Neuronal stem cell (in vitro differentiated cells): ENCODE data around the gene TRIM69.
"Not testable (repeated sequence)": the region's sequence is repeated elsewhere in the genome, so short reads cannot be mapped to it uniquely, and the experiment has no call there.

ENCODE experiments used
- DNase-seq: peaks from one replicate; pipeline ENCODE4 v3.0.0-alpha.2; 2013; ENCODE audit warnings: low spot score
- H2AFZ ChIP-seq: one replicate; pipeline ENCODE4 v1.6.1; 2013; ENCODE audit warnings: mild to moderate bottlenecking, low read length, inconsistent platforms
- H2AK5ac ChIP-seq: 2 replicates; pipeline ENCODE4 v1.6.1; 2013; ENCODE audit warnings: low read depth, mild to moderate bottlenecking, inconsistent platforms, low read length, moderate library complexity, mixed read lengths
- H2BK120ac ChIP-seq: 2 replicates; pipeline ENCODE4 v1.6.1; 2013; ENCODE audit warnings: low read depth, mild to moderate bottlenecking, inconsistent platforms, low read length, moderate library complexity, mixed read lengths
- H2BK12ac ChIP-seq: one replicate; pipeline ENCODE4 v1.6.1; 2013; ENCODE audit warnings: low read length, inconsistent platforms
- H2BK15ac ChIP-seq: 2 replicates; pipeline ENCODE4 v1.6.1; 2013; ENCODE audit warnings: mild to moderate bottlenecking, low read length, inconsistent platforms, mixed read lengths
- H2BK5ac ChIP-seq: one replicate; pipeline ENCODE4 v1.6.1; 2013; ENCODE audit warnings: inconsistent platforms, mild to moderate bottlenecking, low read length, moderate library complexity
- H3K14ac ChIP-seq: one replicate; pipeline ENCODE4 v1.6.1; 2013; ENCODE audit warnings: low read length, inconsistent platforms
- H3K18ac ChIP-seq: 2 replicates; pipeline ENCODE4 v1.6.1; 2013; ENCODE audit warnings: low read length, inconsistent platforms
- H3K23ac ChIP-seq: 2 replicates; pipeline ENCODE4 v1.6.1; 2013; ENCODE audit warnings: low read depth, mild to moderate bottlenecking, mixed read lengths, low read length, inconsistent platforms; ENCODE audit not compliant: poor library complexity
- H3K27ac ChIP-seq: replicated peaks from 3 replicates; pipeline ENCODE4 v1.5.1; 2013; ENCODE audit warnings: low read length, inconsistent platforms
- H3K27me3 ChIP-seq, 3 experiments: 2 replicates each; pipeline ENCODE4 v1.6.1; 2013; ENCODE audit warnings: low read length in 3 of 3, mild to moderate bottlenecking in 2 of 3, inconsistent platforms in 1 of 3, low read depth in 1 of 3, mixed read lengths in 1 of 3, moderate library complexity in 1 of 3; ENCODE audit not compliant: control insufficient read depth in 3 of 3, insufficient read depth in 3 of 3
- H3K36me3 ChIP-seq, 2 donors: replicated peaks in 1 of 2; 2 replicates each; pipeline ENCODE4 v1.6.1; 2013; ENCODE audit warnings: low read length in 2 of 2; ENCODE audit not compliant: control insufficient read depth in 2 of 2, insufficient read depth in 2 of 2
- H3K4ac ChIP-seq: 2 replicates; pipeline ENCODE4 v1.6.1; 2013; ENCODE audit warnings: inconsistent platforms, mild to moderate bottlenecking, low read length, moderate library complexity
- H3K4me1 ChIP-seq, 2 donors: 1 replicate in 1 of 2; 2 replicates in 1 of 2; pipeline ENCODE4 v1.6.1; 2013; ENCODE audit warnings: low read length in 2 of 2, low read depth in 1 of 2; ENCODE audit not compliant: control insufficient read depth in 2 of 2, insufficient read depth in 1 of 2
- H3K4me2 ChIP-seq: one replicate; pipeline ENCODE4 v1.6.1; 2013; ENCODE audit warnings: mild to moderate bottlenecking, low read length, inconsistent platforms; ENCODE audit not compliant: insufficient read depth, poor library complexity, severe bottlenecking
- H3K4me3 ChIP-seq, 2 donors: 2 replicates each; pipeline ENCODE4 v1.5.1; 2013; ENCODE audit warnings: low read length in 2 of 2, mild to moderate bottlenecking in 2 of 2, inconsistent platforms in 1 of 2, moderate library complexity in 1 of 2
- H3K79me1 ChIP-seq: one replicate; pipeline ENCODE4 v1.6.1; 2013; ENCODE audit warnings: low read depth, mild to moderate bottlenecking, inconsistent platforms, low read length, moderate library complexity
- H3K9ac ChIP-seq: one replicate; pipeline ENCODE4 v1.6.1; 2013; ENCODE audit warnings: mild to moderate bottlenecking, low read depth, low read length, inconsistent platforms; ENCODE audit not compliant: poor library complexity
- H3K9me3 ChIP-seq, 2 donors: replicated peaks in 1 of 2; 2 replicates each; pipeline versions ENCODE3 to v1.6.1; 2013; ENCODE audit warnings: low read length in 2 of 2, mild to moderate bottlenecking in 2 of 2, inconsistent platforms in 1 of 2, low read depth in 1 of 2, mixed read lengths in 1 of 2, moderate library complexity in 1 of 2; ENCODE audit not compliant: control insufficient read depth in 2 of 2, insufficient read depth in 1 of 2
- H4K8ac ChIP-seq: one replicate; pipeline ENCODE4 v1.6.1; 2013; ENCODE audit warnings: low read depth, mild to moderate bottlenecking, inconsistent platforms, low read length, moderate library complexity
- H4K91ac ChIP-seq: one replicate; pipeline ENCODE4 v1.6.1; 2013; ENCODE audit warnings: low read length, low read depth, mild to moderate bottlenecking, inconsistent platforms; ENCODE audit not compliant: poor library complexity
- WGBS, 2 donors: extraction: QIAGEN DNeasy Blood & Tissue Kit; methylation state at CpG; one replicate each; pipeline ENCODE4 v1.1.7; 2013; ENCODE audit warnings: missing lambda C conversion rate in 2 of 2, mixed read lengths in 1 of 2; ENCODE audit not compliant: insufficient read length in 2 of 2, insufficient replicate concordance in 1 of 2; ENCODE audit errors: extremely low coverage in 2 of 2; 5-methylcytosine and 5-hydroxymethylcytosine counted together

Gene TRIM69

DNA sequence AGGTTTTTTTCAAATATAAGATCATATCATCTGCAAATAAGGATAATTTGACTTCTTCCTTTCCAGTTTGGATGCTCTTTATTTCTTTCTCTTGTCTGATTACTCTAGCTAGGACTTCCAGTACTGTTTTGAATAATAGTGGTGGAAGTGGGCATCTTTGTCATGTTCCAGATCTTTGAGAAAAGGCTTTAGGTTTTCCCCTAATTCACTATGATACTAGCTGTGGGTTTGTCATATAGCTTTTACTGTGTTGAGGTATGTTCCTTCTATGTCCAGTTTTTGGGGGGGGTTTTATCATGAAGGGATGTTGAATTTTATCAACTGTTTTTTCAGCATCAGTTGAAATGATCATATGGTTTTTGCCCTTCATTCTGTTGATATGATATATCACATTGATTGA lies 35.7 kb upstream of the TRIM69 start:
- not testable (repeated sequence) for H3K36me3 ChIP-seq, DNase-seq, H2BK120ac ChIP-seq, H3K27ac ChIP-seq, H4K91ac ChIP-seq, H3K18ac ChIP-seq, H3K9ac ChIP-seq, H3K14ac ChIP-seq, H3K4me2 ChIP-seq, H3K4me1 ChIP-seq, H3K79me1 ChIP-seq, H3K4ac ChIP-seq, H2BK15ac ChIP-seq, H2AFZ ChIP-seq, H2BK12ac ChIP-seq, H2BK5ac ChIP-seq, H3K23ac ChIP-seq, H3K9me3 ChIP-seq, H4K8ac ChIP-seq, H2AK5ac ChIP-seq, H3K4me3 ChIP-seq
- peaks cover 0 to 10% (median 0%) of the 10 kb centered on the region in 3 experiments for H3K27me3 ChIP-seq

- H2BK12ac ChIP-seq: no peak overlapping the region
- no peak for DNase-seq
- no peak overlapping the region for H2AFZ ChIP-seq
- H3K9ac ChIP-seq: no peak overlapping the region
- no peak overlapping the region for H2AK5ac ChIP-seq
- H3K4me3 ChIP-seq: no peak overlapping the region
- H4K8ac ChIP-seq: no peak overlapping the region
- no peaks in the 10 kb centered on the region for H3K27me3 ChIP-seq
- no peak overlapping the region for H3K18ac ChIP-seq
- H2BK5ac ChIP-seq: no peak overlapping the region
- no peaks in the 10 kb centered on the region for H3K36me3 ChIP-seq
- no peak overlapping the region for H3K27ac ChIP-seq
- no CpG with 5 or more reads among the region's 1 CpG for WGBS, 2 donors
- no peak overlapping the region for H2BK15ac ChIP-seq
- no peak overlapping the region for H3K4me2 ChIP-seq
- H3K23ac ChIP-seq: no peak overlapping the region
- no peak overlapping the region for H3K4ac ChIP-seq
- no peaks in the 10 kb centered on the region for H3K79me1 ChIP-seq
- H4K91ac ChIP-seq: no peak overlapping the region
- H3K9me3 ChIP-seq: no peaks in the 10 kb centered on the region
- no peak overlapping the region for H3K14ac ChIP-seq
- H2BK120ac ChIP-seq: no peak overlapping the region
- no peaks in the 10 kb centered on the region for H3K4me1 ChIP-seq
Measured at GRCh38 chr15:44705986-44706385, 30.3 kb upstream of the TRIM69 start.

- no peak overlapping the region for H3K4me2 ChIP-seq
- no peak overlapping the region for H3K4ac ChIP-seq
- no peaks in the 10 kb centered on the region for H3K4me1 ChIP-seq
- H3K18ac ChIP-seq: no peak overlapping the region
- H4K91ac ChIP-seq: no peak overlapping the region
- H3K23ac ChIP-seq: no peak overlapping the region
- no peak overlapping the region for H3K4me3 ChIP-seq
- H3K9me3 ChIP-seq: no peaks in the 10 kb centered on the region
- no peak overlapping the region for H3K9ac ChIP-seq
- no peak overlapping the region for H2AK5ac ChIP-seq
- DNase-seq: no peak
- no CpG with 5 or more reads among the region's 2 CpGs for WGBS, 2 donors
- no peak overlapping the region for H2AFZ ChIP-seq
- H3K27ac ChIP-seq: no peak overlapping the region
- no peak overlapping the region for H2BK15ac ChIP-seq
- no peaks in the 10 kb centered on the region for H3K36me3 ChIP-seq
- H4K8ac ChIP-seq: no peak overlapping the region
- H2BK120ac ChIP-seq: no peak overlapping the region
- H3K14ac ChIP-seq: no peak overlapping the region
- H2BK5ac ChIP-seq: no peak overlapping the region
- no peak overlapping the region for H2BK12ac ChIP-seq
- no peaks in the 10 kb centered on the region for H3K79me1 ChIP-seq
- no peaks in the 10 kb centered on the region for H3K27me3 ChIP-seq
Measured at GRCh38 chr15:44706401-44706800, 29.9 kb upstream of the TRIM69 start.

GRCh38 chr15:44706946-44707636 lies 29.2 kb upstream of the TRIM69 start:
- no peak overlapping the region for H2BK120ac ChIP-seq
- H4K8ac ChIP-seq: no peak overlapping the region
- no peak overlapping the region for H2AK5ac ChIP-seq
- H2BK5ac ChIP-seq: no peak overlapping the region
- no peak overlapping the region for H3K27ac ChIP-seq
- no peak overlapping the region for H3K23ac ChIP-seq
- no peak overlapping the region for H3K14ac ChIP-seq
- no CpG with 5 or more reads among the region's 2 CpGs for WGBS, 2 donors
- no peaks in the 10 kb centered on the region for H3K9me3 ChIP-seq
- no peak overlapping the region for H4K91ac ChIP-seq
- H2AFZ ChIP-seq: no peak overlapping the region
- peaks cover 0 to 4% (median 0%) of the 10 kb centered on the region in 3 experiments for H3K27me3 ChIP-seq
- no peak overlapping the region for H3K4me2 ChIP-seq
- peaks cover 0 to 2% of the 10 kb centered on the region in 2 donors for H3K4me1 ChIP-seq
- no peak overlapping the region for H2BK12ac ChIP-seq
- H2BK15ac ChIP-seq: no peak overlapping the region
- H3K4me3 ChIP-seq: no peak overlapping the region
- H3K9ac ChIP-seq: no peak overlapping the region
- DNase-seq: no peak
- no peaks in the 10 kb centered on the region for H3K79me1 ChIP-seq
- no peak overlapping the region for H3K4ac ChIP-seq
- no peak overlapping the region for H3K18ac ChIP-seq
- no peaks in the 10 kb centered on the region for H3K36me3 ChIP-seq
